WERI-Rb-1 (cell line): Measurements from ENCODE around the gene NDUFAF5.
A peak's percentile ranks its signal among the peaks of the same experiment; 100 is the strongest.

ENCODE experiments used
- DNase-seq: peaks from one replicate; pipeline ENCODE4 v3.0.0-alpha.2; 2020
- H3K27ac ChIP-seq: fragments of 250-450 bp; sonication (Bioruptor Pico); 2 replicates; pipeline ENCODE4 v1.5.1; 2020; ENCODE audit warnings: mild to moderate bottlenecking, moderate library complexity
- H3K27me3 ChIP-seq: fragments of 250-450 bp; sonication (Bioruptor Pico); 2 replicates; pipeline ENCODE4 v1.5.1; 2021; ENCODE audit warnings: mild to moderate bottlenecking, low read depth, moderate library complexity; ENCODE audit not compliant: insufficient read depth, severe bottlenecking
- H3K36me3 ChIP-seq: fragments of 250-450 bp; sonication (Bioruptor Pico); 2 replicates; pipeline ENCODE4 v1.5.1; 2020; ENCODE audit warnings: mild to moderate bottlenecking, moderate library complexity
- H3K4me3 ChIP-seq: 2 replicates; pipeline ENCODE4 v1.5.1; 2011; ENCODE audit warnings: low read depth, mild to moderate bottlenecking, control low read depth, low read length
- H3K9me3 ChIP-seq: fragments of 250-450 bp; sonication (Bioruptor Pico); 2 replicates; pipeline ENCODE4 v1.5.1; 2021; ENCODE audit warnings: mild to moderate bottlenecking, moderate library complexity; ENCODE audit not compliant: severe bottlenecking
- CTCF ChIP-seq: IDR thresholded peaks from 2 replicates; pipeline ENCODE4 v1.5.1; 2011; ENCODE audit warnings: low read depth, mild to moderate bottlenecking, control low read depth, inconsistent platforms, low read length

Gene NDUFAF5

GRCh38 chr20:13771853-13772453, 12.9 kb upstream of the NDUFAF5 start:
- TF ChIP-seq CTCF = no peak
- Histone ChIP-seq H3K9me3 (no peaks in the 10 kb centered on the region), H3K36me3 (peaks cover 68% of the 10 kb centered on the region), H3K27ac (no peak overlapping the region), H3K27me3 (no peaks in the 10 kb centered on the region), H3K4me3 (no peak overlapping the region)
- DNase-seq = no peak

- no peak for DNase-seq
- Histone ChIP-seq H3K27ac (no peak overlapping the region), H3K27me3 (no peaks in the 10 kb centered on the region), H3K4me3 (no peak overlapping the region), H3K9me3 (no peaks in the 10 kb centered on the region), H3K36me3 (peaks cover 67% of the 10 kb centered on the region)
- no peak for TF ChIP-seq CTCF
Observed at GRCh38 chr20:13772529-13772928, 12.3 kb upstream of the NDUFAF5 start.

GRCh38 chr20:13775867-13776266, 9.0 kb upstream of the NDUFAF5 start:
- H3K36me3 ChIP-seq = peaks cover 67% of the 10 kb centered on the region
- no peak for TF ChIP-seq CTCF

GRCh38 chr20:13777171-13777601, 7.6 kb upstream of the NDUFAF5 start:
- no peak for TF ChIP-seq CTCF
- DNase-seq = no peak
- H3K36me3 ChIP-seq = peaks cover 72% of the 10 kb centered on the region

More at GRCh38 chr20:13775867-13776266, 9.0 kb upstream of the NDUFAF5 start:
- Histone ChIP-seq H3K27me3 (no peaks in the 10 kb centered on the region), H3K27ac (no peak overlapping the region), H3K4me3 (no peak overlapping the region), H3K9me3 (no peaks in the 10 kb centered on the region)
- DNase-seq = no peak

GRCh38 chr20:13778827-13779226, 6.0 kb upstream of the NDUFAF5 start:
- no peak for DNase-seq
- Histone ChIP-seq H3K36me3 (peaks cover 66% of the 10 kb centered on the region), H3K9me3 (no peaks in the 10 kb centered on the region), H3K4me3 (no peak overlapping the region), H3K27me3 (no peaks in the 10 kb centered on the region), H3K27ac (no peak overlapping the region)
- TF ChIP-seq CTCF = no peak

More at GRCh38 chr20:13777171-13777601, 7.6 kb upstream of the NDUFAF5 start:
- Histone ChIP-seq H3K27ac (no peak overlapping the region), H3K27me3 (no peaks in the 10 kb centered on the region), H3K9me3 (no peaks in the 10 kb centered on the region), H3K4me3 (no peak overlapping the region)

GRCh38 chr20:13783528-13783927, 1.3 kb upstream of the NDUFAF5 start:
- Histone ChIP-seq H3K27ac (no peak overlapping the region), H3K9me3 (no peaks in the 10 kb centered on the region), H3K4me3 (peak overlapping the region; percentile 91), H3K36me3 (peaks cover 61% of the 10 kb centered on the region), H3K27me3 (no peaks in the 10 kb centered on the region)
- TF ChIP-seq CTCF = no peak
- DNase-seq = no peak
